AG04450 (cell line): ENCODE data around the gene TIMP3. TPM values are rescaled to one million over a fixed set of nuclear protein-coding genes. Genes with fewer than 3 reads are reported as not detected.

Experiments used
- CTCF ChIA-PET: fragments of 300-600, 350-600 bp; formaldehyde crosslinking; extraction: SDS; loops from one replicate; lab custom pipeline; 2022; ENCODE audit warnings: antibody characterized with exemption, inconsistent platforms; lab: Charles Lee
- POLR2A ChIA-PET: fragments of 350-600 bp; formaldehyde crosslinking; extraction: SDS; loops from one replicate; lab custom pipeline; 2021; ENCODE audit warnings: antibody characterized with exemption, inconsistent platforms; lab: Yijun Ruan, JAX
- DNase-seq: peaks from one replicate; pipeline ENCODE4 v3.0.0-alpha.2; 2011; ENCODE audit warnings: low read depth, low spot score
- H3K27ac ChIP-seq: one replicate; pipeline ENCODE4 v1.5.1; 2012; ENCODE audit warnings: low read depth, low read length, control low read depth
- H3K27me3 ChIP-seq: one replicate; pipeline ENCODE4 v1.6.0; 2012; ENCODE audit warnings: low read length; ENCODE audit not compliant: control insufficient read depth, insufficient read depth
- H3K4me3 ChIP-seq: 2 replicates; pipeline ENCODE4 v1.5.1; 2011; ENCODE audit warnings: mild to moderate bottlenecking, low read depth, low read length, control low read depth
- H3K9me3 ChIP-seq: 2 replicates; pipeline ENCODE4 v1.5.1; 2012; ENCODE audit warnings: low read length; ENCODE audit not compliant: control insufficient read depth, insufficient read depth
- polyA plus RNA-seq: library from polyadenylated mRNA; depleted of rRNA; stranded (reverse); fragments of >200 nt; gene quantifications from 2 replicates; pipeline ENCODE4 v1.2.3, GENCODE V29; 2011
- TF ChIP-seq, protein P1 (sequence below): IDR thresholded peaks from 2 replicates; pipeline ENCODE4 v1.5.1; 2011; ENCODE audit warnings: low read depth, low read length, control low read depth, inconsistent platforms

The TIMP3 gene
- polyA plus RNA-seq, 1 experiment: 486 TPM

DNA sequence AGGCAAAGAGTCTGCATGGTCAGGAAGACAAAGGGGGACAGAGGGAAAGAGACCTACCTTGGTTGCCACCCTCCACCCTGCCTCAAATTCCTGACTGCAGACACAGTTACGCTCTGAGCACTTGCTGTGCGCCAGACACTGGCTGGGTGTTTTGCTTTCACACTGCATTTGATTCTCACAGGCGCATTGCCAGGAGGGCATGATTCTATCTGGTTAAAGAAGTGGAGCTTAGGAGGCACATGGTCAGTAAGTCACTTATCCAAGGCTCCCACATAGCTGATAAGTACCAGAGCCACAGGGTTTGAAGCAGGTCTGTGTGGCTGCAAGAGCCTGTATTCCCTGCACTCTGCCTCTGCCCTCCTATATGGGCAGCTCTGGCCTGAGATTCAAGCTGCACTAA lies 103.9 kb downstream of the TIMP3 start:
- POLR2A ChIA-PET: no interaction called here
- CTCF ChIA-PET: no interaction called here
- H3K27me3 ChIP-seq: peaks cover 14% of the 10 kb centered on the region
- no peak for DNase-seq
- no peak overlapping the region for H3K4me3 ChIP-seq
- TF ChIP-seq, protein P1, sequence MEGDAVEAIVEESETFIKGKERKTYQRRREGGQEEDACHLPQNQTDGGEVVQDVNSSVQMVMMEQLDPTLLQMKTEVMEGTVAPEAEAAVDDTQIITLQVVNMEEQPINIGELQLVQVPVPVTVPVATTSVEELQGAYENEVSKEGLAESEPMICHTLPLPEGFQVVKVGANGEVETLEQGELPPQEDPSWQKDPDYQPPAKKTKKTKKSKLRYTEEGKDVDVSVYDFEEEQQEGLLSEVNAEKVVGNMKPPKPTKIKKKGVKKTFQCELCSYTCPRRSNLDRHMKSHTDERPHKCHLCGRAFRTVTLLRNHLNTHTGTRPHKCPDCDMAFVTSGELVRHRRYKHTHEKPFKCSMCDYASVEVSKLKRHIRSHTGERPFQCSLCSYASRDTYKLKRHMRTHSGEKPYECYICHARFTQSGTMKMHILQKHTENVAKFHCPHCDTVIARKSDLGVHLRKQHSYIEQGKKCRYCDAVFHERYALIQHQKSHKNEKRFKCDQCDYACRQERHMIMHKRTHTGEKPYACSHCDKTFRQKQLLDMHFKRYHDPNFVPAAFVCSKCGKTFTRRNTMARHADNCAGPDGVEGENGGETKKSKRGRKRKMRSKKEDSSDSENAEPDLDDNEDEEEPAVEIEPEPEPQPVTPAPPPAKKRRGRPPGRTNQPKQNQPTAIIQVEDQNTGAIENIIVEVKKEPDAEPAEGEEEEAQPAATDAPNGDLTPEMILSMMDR: no peak
- no peaks in the 10 kb centered on the region for H3K9me3 ChIP-seq
- no peak overlapping the region for H3K27ac ChIP-seq

DNA sequence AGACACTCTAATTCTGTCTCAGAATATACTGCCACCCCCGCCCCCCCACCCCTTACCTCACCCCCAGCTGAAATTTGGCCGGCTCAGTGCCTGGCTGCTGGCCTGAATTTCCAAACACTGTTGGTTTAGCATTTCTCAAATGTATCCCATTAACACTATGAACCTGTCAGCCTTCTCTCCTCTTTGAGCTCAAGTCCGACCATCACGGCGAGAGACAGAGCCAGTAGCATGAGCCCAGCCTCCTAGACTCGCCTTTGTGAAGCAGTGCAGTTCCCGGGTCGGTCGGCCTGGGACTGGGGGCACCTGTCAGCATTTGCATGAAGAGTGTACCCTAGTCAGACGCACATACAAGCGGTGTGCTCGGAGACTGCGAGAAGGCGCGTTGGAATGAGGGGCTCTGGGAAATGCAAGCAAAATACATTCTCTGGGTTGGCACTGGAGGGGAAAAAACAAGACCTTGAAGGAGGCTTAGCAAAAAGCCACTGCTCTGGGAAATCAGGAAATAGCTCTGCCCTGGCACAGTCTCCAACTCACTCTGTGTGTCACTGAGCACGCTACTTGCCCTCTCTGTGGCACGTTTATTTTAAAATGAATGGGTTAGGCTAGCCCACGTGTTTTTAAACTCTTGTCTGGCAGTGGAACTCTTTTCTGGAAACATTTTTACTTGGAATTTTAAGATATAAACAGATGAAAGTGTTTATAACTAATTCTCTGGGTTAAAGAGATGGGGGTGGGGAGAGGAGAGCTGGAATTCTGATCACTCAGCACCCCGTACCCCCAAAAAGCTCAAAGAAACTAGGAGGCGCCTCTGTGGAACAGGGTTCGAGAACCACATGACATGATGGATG lies 108.3 kb downstream of the TIMP3 start:
- ChIA-PET CTCF (interaction anchor here (0.6 to 1.3 kb wide), 3 partner anchors 9 to 113 kb away, joined by 3 to 4 read pairs (median 3); no protein-coding TSS in a partner anchor), POLR2A (no interaction called here)
- H3K27me3 ChIP-seq: peaks cover 24% of the 10 kb centered on the region
- H3K27ac ChIP-seq: no peak overlapping the region
- DNase-seq: no peak
- TF ChIP-seq, protein P1: no peak
- H3K9me3 ChIP-seq: no peaks in the 10 kb centered on the region
- no peak overlapping the region for H3K4me3 ChIP-seq

DNA sequence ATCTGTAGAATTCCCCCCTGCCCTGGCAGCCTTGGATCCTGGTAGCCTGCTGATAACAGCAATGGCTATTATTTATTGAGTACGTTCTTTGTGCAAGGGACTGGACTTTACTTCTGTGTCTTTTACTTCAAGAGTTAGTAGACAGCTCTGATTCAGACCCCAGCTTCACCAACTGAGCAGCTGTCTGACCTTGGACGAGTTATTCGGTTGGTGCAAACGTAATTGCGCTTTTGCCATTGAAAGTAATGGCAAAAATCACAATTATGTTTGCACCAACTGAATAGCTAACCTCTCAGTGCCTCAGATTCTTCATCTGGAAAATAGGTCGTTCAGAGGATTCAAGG lies 108.9 kb downstream of the TIMP3 start:
- Histone ChIP-seq H3K4me3 (no peak overlapping the region), H3K27ac (no peak overlapping the region), H3K27me3 (peaks cover 21% of the 10 kb centered on the region), H3K9me3 (no peaks in the 10 kb centered on the region)
- ChIA-PET POLR2A (no interaction called here), CTCF (interaction anchor here (0.6 to 1.3 kb wide), 2 partner anchors 91 to 113 kb away, joined by 3 to 4 read pairs; no protein-coding TSS in a partner anchor)
- DNase-seq: no peak
- TF ChIP-seq, protein P1: no peak

DNA sequence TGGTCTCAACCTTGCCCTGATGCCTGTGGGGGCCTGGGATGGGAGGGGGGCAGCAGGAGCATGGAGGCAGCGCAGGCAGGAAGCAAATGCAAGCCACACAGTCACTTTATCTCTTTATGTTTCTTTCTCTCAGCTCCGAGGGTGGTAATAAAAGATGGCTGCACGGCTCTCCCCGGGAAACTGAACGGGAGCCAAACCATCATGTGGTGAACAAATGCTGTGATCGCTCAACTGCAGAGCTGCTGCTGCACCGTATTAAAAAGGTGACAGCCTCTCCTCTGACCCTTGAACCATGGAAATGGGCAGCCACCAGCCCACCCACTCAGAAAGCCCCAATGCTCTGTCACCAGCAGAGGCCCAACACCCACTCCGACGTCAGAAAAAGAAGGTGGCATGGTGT lies 110.0 kb downstream of the TIMP3 start:
- Histone ChIP-seq H3K9me3 (peaks cover 5% of the 10 kb centered on the region; the same call in 1 of the 2 replicates), H3K4me3 (no peak overlapping the region), H3K27ac (no peak overlapping the region), H3K27me3 (peaks cover 25% of the 10 kb centered on the region)
- CTCF ChIA-PET: no interaction called here
- no peak for DNase-seq
- POLR2A ChIA-PET: no interaction called here
- TF ChIP-seq, protein P1: no peak
